Left ventricle myocardium inferior (tissue), 1 donor: ENCODE measurements around the gene TRAM2. TPM values are rescaled to one million over a fixed set of nuclear protein-coding genes. Genes with fewer than 3 reads are reported as not detected.

ENCODE experiments used
- DNase-seq: peaks from one replicate; pipeline ENCODE4 v3.0.0-alpha.2; 2020
- H3K27ac ChIP-seq: fragments of 200-600 bp; replicated peaks from 2 replicates; pipeline ENCODE4 v1.8.0; 2021
- H3K27me3 ChIP-seq: fragments of 200-600 bp; 2 replicates; pipeline ENCODE4 v1.8.0; 2021; ENCODE audit warnings: low read depth
- H3K36me3 ChIP-seq: fragments of 200-600 bp; 2 replicates; pipeline ENCODE4 v1.8.0; 2021
- H3K4me1 ChIP-seq: fragments of 200-600 bp; 2 replicates; pipeline ENCODE4 v1.8.0; 2021
- H3K4me3 ChIP-seq: fragments of 200-600 bp; 2 replicates; pipeline ENCODE4 v1.8.0; 2021; ENCODE audit warnings: mild to moderate bottlenecking, moderate library complexity
- H3K9me3 ChIP-seq: fragments of 200-600 bp; replicated peaks from 2 replicates; pipeline ENCODE4 v1.8.0; 2021
- intact Hi-C: fragments of 100-400 bp; cut with micrococcal nuclease; formaldehyde crosslinking; loops from one replicate; pipeline ENCODE4 v1.11.0; 2022
- total RNA-seq: library from RNA; stranded (reverse); fragmentation: NEBNext Ultra II Directional; extraction: Animal tissue kit (Norgen Biotek cat#: 25700); gene quantifications from one replicate; pipeline ENCODE4 v1.2.1, GENCODE V29; 2021
- TF ChIP-seq, protein P1 (sequence below): fragments of 200-600 bp; IDR thresholded peaks from 2 replicates; pipeline ENCODE4 v1.8.0; 2021; ENCODE audit warnings: antibody characterized with exemption, mild to moderate bottlenecking, borderline replicate concordance
- donor health status: DM: no; HTN: yes; CAD: no; lungs with severe emphysema.

Gene TRAM2
- total RNA-seq, 1 donor from 2014 or later = 11.0 TPM

- no peak for DNase-seq
- Histone ChIP-seq H3K4me3 (no peak overlapping the region), H3K27ac (no peak overlapping the region), H3K4me1 (peaks cover 80% of the 10 kb centered on the region), H3K36me3 (no peaks in the 10 kb centered on the region), H3K9me3 (no peaks in the 10 kb centered on the region), H3K27me3 (no peaks in the 10 kb centered on the region)
- intact Hi-C loops = no loop called here
- TF ChIP-seq, protein P1, sequence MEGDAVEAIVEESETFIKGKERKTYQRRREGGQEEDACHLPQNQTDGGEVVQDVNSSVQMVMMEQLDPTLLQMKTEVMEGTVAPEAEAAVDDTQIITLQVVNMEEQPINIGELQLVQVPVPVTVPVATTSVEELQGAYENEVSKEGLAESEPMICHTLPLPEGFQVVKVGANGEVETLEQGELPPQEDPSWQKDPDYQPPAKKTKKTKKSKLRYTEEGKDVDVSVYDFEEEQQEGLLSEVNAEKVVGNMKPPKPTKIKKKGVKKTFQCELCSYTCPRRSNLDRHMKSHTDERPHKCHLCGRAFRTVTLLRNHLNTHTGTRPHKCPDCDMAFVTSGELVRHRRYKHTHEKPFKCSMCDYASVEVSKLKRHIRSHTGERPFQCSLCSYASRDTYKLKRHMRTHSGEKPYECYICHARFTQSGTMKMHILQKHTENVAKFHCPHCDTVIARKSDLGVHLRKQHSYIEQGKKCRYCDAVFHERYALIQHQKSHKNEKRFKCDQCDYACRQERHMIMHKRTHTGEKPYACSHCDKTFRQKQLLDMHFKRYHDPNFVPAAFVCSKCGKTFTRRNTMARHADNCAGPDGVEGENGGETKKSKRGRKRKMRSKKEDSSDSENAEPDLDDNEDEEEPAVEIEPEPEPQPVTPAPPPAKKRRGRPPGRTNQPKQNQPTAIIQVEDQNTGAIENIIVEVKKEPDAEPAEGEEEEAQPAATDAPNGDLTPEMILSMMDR = no peak
Observed at GRCh38 chr6:52550014-52550575, 26.8 kb downstream of the TRAM2 start.

DNA sequence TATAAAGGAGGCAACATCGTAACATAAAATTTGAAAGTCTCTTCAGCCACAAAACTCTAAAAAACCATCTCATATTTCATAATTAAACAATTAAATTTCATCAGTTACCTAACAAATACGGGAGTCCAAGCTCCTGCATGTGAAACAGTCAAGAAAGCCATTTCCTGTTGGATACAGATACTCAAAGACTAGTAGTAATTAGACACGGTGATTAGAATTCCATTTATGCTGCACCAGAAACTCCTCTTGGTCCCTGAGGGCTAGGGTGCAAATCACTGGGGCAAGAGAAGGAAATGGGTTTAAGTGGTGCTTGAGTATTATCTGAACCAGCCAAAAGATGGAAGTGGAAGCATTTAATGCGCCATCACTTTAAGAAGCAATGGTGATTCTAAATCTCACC lies 27.4 kb downstream of the TRAM2 start:
- DNase-seq = no peak
- no peak overlapping the region for H3K4me3 ChIP-seq
- TF ChIP-seq, protein P1 = no peak
- H3K27ac ChIP-seq = no peak overlapping the region
- H3K27me3 ChIP-seq = no peaks in the 10 kb centered on the region
- H3K4me1 ChIP-seq = peaks cover 87% of the 10 kb centered on the region
- no peaks in the 10 kb centered on the region for H3K9me3 ChIP-seq
- intact Hi-C loops = no loop called here
- no peaks in the 10 kb centered on the region for H3K36me3 ChIP-seq

DNA sequence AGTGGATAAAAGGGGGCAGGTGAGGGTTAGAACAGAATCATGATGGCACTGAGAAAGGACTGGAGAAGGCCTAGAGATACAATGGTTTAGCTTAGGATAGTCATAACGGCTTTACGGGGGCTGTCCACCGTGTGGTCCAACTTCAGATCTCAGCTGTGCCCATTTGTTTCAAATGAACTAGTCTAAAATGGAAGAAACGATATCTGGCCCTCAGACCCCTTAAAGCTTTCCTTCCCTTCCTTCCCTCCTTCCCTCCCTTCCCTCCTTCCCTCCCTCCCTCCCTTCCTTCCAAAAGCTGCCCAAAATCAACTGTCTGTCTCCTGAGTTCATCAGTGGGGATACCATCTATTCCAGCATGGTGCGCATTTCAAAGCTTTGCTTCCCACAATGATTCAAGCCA lies 27.9 kb downstream of the TRAM2 start:
- TF ChIP-seq, protein P1 = no peak
- no peaks in the 10 kb centered on the region for H3K27me3 ChIP-seq
- H3K4me3 ChIP-seq = no peak overlapping the region
- H3K27ac ChIP-seq = no peak overlapping the region
- DNase-seq = no peak
- no peaks in the 10 kb centered on the region for H3K9me3 ChIP-seq
- H3K4me1 ChIP-seq = peaks cover 91% of the 10 kb centered on the region
- intact Hi-C loops = no loop called here
- no peaks in the 10 kb centered on the region for H3K36me3 ChIP-seq

DNA sequence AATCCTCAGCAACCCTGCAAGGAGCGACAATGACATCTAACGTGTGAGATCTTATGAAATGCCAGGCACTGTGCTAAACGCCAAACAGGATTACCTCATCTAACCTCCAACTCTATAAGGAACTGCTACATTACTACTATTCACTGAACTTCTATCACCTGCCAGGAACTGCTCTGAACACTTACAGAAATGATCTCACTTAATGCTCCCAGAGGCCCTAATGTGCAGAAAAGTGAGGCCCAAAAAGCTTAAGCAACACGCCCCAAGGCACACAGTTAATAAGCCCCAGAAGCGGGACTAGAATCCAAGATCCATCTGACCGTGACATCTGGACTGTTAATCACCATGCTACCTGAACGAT lies 28.5 kb downstream of the TRAM2 start:
- Histone ChIP-seq H3K9me3 (no peaks in the 10 kb centered on the region), H3K4me1 (peaks cover 98% of the 10 kb centered on the region), H3K36me3 (no peaks in the 10 kb centered on the region), H3K27me3 (no peaks in the 10 kb centered on the region), H3K27ac (no peak overlapping the region), H3K4me3 (no peak overlapping the region)
- DNase-seq = no peak
- intact Hi-C loops = no loop called here
- TF ChIP-seq, protein P1 = no peak

DNA sequence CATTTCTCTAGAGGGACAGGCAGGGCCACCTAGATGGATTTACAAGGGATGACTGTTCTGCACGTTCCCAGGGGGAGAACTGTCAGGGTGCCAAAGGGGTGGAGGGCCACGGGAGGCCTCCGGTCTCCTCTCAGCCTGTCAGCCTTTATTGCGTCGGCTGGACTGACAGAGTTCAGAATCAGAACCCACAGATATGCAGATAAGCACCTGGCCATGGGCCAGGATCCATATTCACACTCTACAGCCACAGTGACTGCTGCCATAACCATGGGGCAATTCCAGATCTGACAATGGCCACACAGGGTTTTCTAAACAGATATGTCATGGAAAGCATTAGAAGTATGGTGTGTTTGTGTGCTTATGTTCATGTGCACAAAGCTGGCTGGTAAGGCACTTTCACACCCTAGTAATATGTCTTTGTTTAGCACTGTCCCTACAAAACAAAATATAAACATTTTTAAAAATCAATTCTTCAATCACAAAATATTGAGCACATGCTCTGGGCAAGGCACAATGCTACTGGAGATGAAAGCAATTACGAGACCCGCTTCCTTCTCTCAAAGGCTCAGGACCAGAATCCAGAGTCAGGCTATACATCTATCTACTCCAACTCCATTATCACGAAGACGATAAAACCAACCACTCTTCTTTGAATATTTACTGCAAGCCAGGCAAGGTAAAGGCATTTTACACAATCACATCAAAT lies 29.1 kb downstream of the TRAM2 start:
- DNase-seq = no peak
- TF ChIP-seq, protein P1 = no peak
- no peaks in the 10 kb centered on the region for H3K36me3 ChIP-seq
- intact Hi-C loops = no loop called here
- H3K27me3 ChIP-seq = no peaks in the 10 kb centered on the region
- H3K9me3 ChIP-seq = no peaks in the 10 kb centered on the region
- H3K4me1 ChIP-seq = peaks cover 99% of the 10 kb centered on the region
- H3K4me3 ChIP-seq = no peak overlapping the region
- H3K27ac ChIP-seq = no peak overlapping the region
